ENCODE data around the gene SOST. TPM values are rescaled to one million over a fixed set of nuclear protein-coding genes. Genes with fewer than 3 reads are reported as not detected.

Gene SOST
- total RNA-seq, 1 donor from 2014 or later: not detected

- intact Hi-C loops (cut with DNase I): no loop called here
Measured at GRCh38 chr17:43722870-43723665, 35.5 kb downstream of the SOST start.

GRCh38 chr17:43722269-43722619, 36.3 kb downstream of the SOST start:
- intact Hi-C loops (cut with DNase I): no loop called here
- no peak overlapping the region for H3K4me3 ChIP-seq
- no peaks in the 10 kb centered on the region for H3K27me3 ChIP-seq
- no peak overlapping the region for H3K27ac ChIP-seq
- DNase-seq (ENCODE audit: extremely low spot score in 2 of 2): no peak
- H3K4me1 ChIP-seq: peaks cover 13% of the 10 kb centered on the region
- no peak for TF ChIP-seq POLR2A (IDR thresholded peaks at IDR 0.05)
- TF ChIP-seq CTCF (IDR thresholded peaks at IDR 0.05): no peak
- no peak for TF ChIP-seq POLR2AphosphoS5 (IDR thresholded peaks at IDR 0.05; ENCODE audit: insufficient read depth in 1 of 2, low read depth in 1 of 2)
- H3K36me3 ChIP-seq: no peaks in the 10 kb centered on the region
- no peaks in the 10 kb centered on the region for H3K9me3 ChIP-seq

More at GRCh38 chr17:43722870-43723665, 35.5 kb downstream of the SOST start:
- Histone ChIP-seq H3K27ac (no peak overlapping the region), H3K4me3 (no peak overlapping the region), H3K9me3 (no peaks in the 10 kb centered on the region), H3K27me3 (no peaks in the 10 kb centered on the region), H3K4me1 (peaks cover 13% of the 10 kb centered on the region), H3K36me3 (no peaks in the 10 kb centered on the region)
- no peak for DNase-seq (ENCODE audit: extremely low spot score in 2 of 2)
- TF ChIP-seq POLR2A (IDR thresholded peaks at IDR 0.05) (no peak), CTCF (IDR thresholded peaks at IDR 0.05) (no peak), POLR2AphosphoS5 (IDR thresholded peaks at IDR 0.05; ENCODE audit: insufficient read depth in 1 of 2, low read depth in 1 of 2) (no peak)

- intact Hi-C loops (cut with DNase I): no loop called here
- H3K4me3 ChIP-seq: no peak overlapping the region
- no peak for DNase-seq (ENCODE audit: extremely low spot score in 2 of 2)
- H3K9me3 ChIP-seq: no peaks in the 10 kb centered on the region
- H3K36me3 ChIP-seq: no peaks in the 10 kb centered on the region
- H3K4me1 ChIP-seq: peaks cover 13% of the 10 kb centered on the region
- TF ChIP-seq POLR2AphosphoS5 (IDR thresholded peaks at IDR 0.05; ENCODE audit: insufficient read depth in 1 of 2, low read depth in 1 of 2) (no peak), POLR2A (IDR thresholded peaks at IDR 0.05) (no peak)
- no peak overlapping the region for H3K27ac ChIP-seq
- no peaks in the 10 kb centered on the region for H3K27me3 ChIP-seq
Measured at GRCh38 chr17:43721537-43722268, 36.9 kb downstream of the SOST start.

- Histone ChIP-seq H3K27me3 (no peaks in the 10 kb centered on the region), H3K4me3 (peak overlapping the region; percentile 86 to 94), H3K9me3 (no peaks in the 10 kb centered on the region), H3K4me1 (peaks cover 13% of the 10 kb centered on the region), H3K36me3 (no peaks in the 10 kb centered on the region), H3K27ac (peak overlapping the region; percentile 94)
- DNase-seq (ENCODE audit: extremely low spot score in 2 of 2): no peak
- TF ChIP-seq POLR2A (IDR thresholded peaks at IDR 0.05) (peak in 1 of 2 donors; percentile 16), CTCF (IDR thresholded peaks at IDR 0.05) (no peak), POLR2AphosphoS5 (IDR thresholded peaks at IDR 0.05; ENCODE audit: insufficient read depth in 1 of 2, low read depth in 1 of 2) (peak in 1 of 2 donors; percentile 86)
- intact Hi-C loops (cut with DNase I): no loop called here
Measured at GRCh38 chr17:43720311-43721060, 38.1 kb downstream of the SOST start.

GRCh38 chr17:43719578-43719977, 39.0 kb downstream of the SOST start:
- DNase-seq (ENCODE audit: extremely low spot score in 2 of 2): no peak
- Histone ChIP-seq H3K36me3 (no peaks in the 10 kb centered on the region), H3K27ac (peak overlapping the region; percentile 94), H3K27me3 (no peaks in the 10 kb centered on the region), H3K9me3 (no peaks in the 10 kb centered on the region), H3K4me3 (no peak overlapping the region), H3K4me1 (peaks cover 13% of the 10 kb centered on the region)
- TF ChIP-seq POLR2AphosphoS5 (IDR thresholded peaks at IDR 0.05; ENCODE audit: insufficient read depth in 1 of 2, low read depth in 1 of 2) (no peak), POLR2A (IDR thresholded peaks at IDR 0.05) (no peak), CTCF (IDR thresholded peaks at IDR 0.05) (no peak)
- intact Hi-C loops (cut with DNase I): no loop called here
